ENCODE results near the gene GATA1. TPM values are rescaled to one million over a fixed set of nuclear protein-coding genes. Genes with fewer than 3 reads are reported as not detected.

Gene GATA1
- total RNA-seq, 1 donor: not detected

- DNase-seq (ENCODE audit: low read depth): no peak
- TF ChIP-seq CTCF (IDR thresholded peaks at IDR 0.05; ENCODE audit: insufficient read depth, low read depth, low read length): no peak
- H3K4me3 ChIP-seq (ENCODE audit: low read depth, low read length): no peak overlapping the region
These were observed 38.9 kb upstream of the GATA1 start for GRCh38 chrX:48747415-48748016.

- no peak for TF ChIP-seq CTCF (IDR thresholded peaks at IDR 0.05; ENCODE audit: insufficient read depth, low read depth, low read length)
- no peak overlapping the region for H3K4me3 ChIP-seq (ENCODE audit: low read depth, low read length)
- no peak for DNase-seq (ENCODE audit: low read depth)
These were observed 37.2 kb upstream of the GATA1 start for GRCh38 chrX:48749182-48749581.

DNA sequence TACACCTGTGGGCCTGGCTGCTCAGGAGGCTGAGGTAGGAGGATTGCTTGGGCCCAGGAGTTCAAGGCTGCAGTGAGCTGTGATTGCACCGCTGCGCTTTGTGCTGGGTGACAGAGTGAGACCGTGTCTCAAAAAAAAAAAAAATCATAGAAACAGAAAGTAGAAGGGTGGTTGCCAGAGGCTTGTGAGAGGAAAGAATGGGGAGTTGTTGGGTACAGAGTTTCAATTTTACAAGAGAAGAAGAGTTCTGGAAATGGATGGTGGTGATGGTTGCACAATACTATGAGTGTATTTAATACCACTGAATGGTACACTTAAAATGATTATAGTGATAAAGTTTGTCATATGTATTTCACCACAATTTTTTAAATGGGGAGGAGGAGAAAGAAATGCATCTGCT lies 35.0 kb upstream of the GATA1 start:
- no peak for TF ChIP-seq CTCF (IDR thresholded peaks at IDR 0.05; ENCODE audit: insufficient read depth, low read depth, low read length)

DNA sequence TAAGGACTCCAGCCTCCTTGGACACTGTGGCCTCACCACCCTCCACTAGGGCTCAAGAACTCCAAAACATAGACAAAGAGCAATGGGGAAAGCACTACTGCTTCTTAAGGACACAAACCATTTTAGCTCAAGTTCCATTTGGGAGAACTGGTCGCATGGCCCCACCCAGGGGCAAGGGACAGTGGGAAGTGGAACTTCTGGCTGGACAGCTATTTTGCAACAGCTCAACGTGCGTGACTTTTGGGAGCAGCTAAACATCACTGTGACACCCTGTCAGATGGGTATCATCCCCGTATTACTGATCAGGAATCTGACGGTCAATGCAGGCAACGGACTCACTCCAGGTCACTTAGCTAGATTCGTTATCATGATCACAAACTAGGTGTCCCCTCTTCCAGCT lies 33.9 kb upstream of the GATA1 start:
- no peak for DNase-seq (ENCODE audit: low read depth)
- no peak for TF ChIP-seq CTCF (IDR thresholded peaks at IDR 0.05; ENCODE audit: insufficient read depth, low read depth, low read length)
- no peak overlapping the region for H3K4me3 ChIP-seq (ENCODE audit: low read depth, low read length)

More for the DNA sequence above, 35.0 kb upstream of the GATA1 start:
- H3K4me3 ChIP-seq (ENCODE audit: low read depth, low read length): no peak overlapping the region
- DNase-seq (ENCODE audit: low read depth): no peak

DNA sequence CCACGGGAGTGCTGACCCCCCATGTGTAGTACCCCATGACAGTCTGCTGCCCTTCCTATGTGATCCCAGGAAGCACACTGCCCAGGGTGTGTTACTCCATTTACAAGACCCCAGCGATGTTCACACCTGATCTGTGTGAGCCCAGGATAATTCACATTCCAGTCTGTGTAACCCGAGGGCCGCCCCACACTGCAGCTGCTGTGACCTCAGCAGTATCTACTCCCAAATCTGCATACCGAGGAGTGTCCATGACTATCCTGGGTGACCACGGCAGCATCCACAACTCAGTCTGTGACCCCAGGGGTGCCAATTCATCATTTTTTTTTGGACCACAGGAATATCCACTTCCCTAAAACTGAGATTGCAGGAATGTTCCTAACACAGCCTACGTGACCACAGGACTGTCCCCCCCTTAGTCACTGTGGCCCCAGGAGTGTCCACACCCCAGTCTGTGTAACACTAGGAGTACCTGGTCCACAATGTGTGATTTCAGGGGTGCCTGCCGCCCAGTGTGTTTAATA lies 32.6 kb upstream of the GATA1 start:
- no peak for TF ChIP-seq CTCF (IDR thresholded peaks at IDR 0.05; ENCODE audit: insufficient read depth, low read depth, low read length)
- DNase-seq (ENCODE audit: low read depth): no peak
- H3K4me3 ChIP-seq (ENCODE audit: low read depth, low read length): no peak overlapping the region

- no peak overlapping the region for H3K4me3 ChIP-seq (ENCODE audit: low read depth, low read length)
- TF ChIP-seq CTCF (IDR thresholded peaks at IDR 0.05; ENCODE audit: insufficient read depth, low read depth, low read length): no peak
- DNase-seq (ENCODE audit: low read depth): no peak
These were observed 32.2 kb upstream of the GATA1 start for GRCh38 chrX:48754238-48754637.

Data from fibroblast of villous mesenchyme (primary cell).